IPS-NIHi7 (cell line): ENCODE results near the gene MT1G.
"Not testable (repeated sequence)": the region's sequence is repeated elsewhere in the genome, so short reads cannot be mapped to it uniquely, and the experiment has no call there.

ENCODE experiments used
- DNase-seq: peaks from one replicate; pipeline ENCODE4 v3.0.0; 2012; ENCODE audit warnings: mixed read lengths; ENCODE audit errors: extremely low spot score

The MT1G gene

DNA sequence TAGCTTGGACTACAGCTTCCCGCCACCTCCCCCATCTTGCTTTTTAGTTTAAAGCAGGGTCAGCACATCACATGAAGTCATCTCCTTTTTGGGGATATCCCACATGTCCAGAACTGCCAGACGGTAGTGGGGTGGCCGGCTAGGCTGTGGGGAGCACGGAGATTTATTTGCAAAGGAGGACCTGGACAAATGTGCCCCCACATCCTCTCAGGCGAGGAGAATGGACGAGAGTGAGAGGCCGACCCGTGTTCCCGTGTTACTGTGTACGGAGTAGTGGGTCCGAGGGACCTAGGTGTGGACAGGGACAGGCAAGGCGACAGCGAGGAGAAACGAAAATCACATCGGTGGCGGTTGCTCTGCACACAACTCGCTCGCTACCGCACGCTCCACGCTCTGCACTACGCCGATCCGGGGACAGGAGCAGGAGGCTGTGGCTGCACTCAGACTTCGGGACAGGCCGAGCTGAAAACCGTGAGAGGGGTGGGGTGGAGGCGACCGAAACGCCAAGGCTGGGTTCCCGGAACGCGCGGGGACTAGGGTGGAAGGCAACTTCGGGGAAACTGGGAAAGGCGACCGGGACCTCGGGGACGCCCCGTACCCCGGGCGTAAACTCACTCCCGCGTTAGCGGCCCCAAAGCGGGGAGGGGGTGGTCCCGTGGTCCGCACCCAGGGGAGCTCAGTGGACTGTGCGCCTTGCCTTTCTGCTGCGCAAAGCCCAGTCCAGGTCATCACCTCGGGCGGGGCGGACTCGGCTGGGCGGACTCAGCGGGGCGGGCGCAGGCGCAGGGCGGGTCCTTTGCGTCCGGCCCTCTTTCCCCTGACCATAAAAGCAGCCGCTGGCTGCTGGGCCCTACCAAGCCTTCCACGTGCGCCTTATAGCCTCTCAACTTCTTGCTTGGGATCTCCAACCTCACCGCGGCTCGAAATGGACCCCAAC is 29.8 kb downstream of the MT1G start, which contains the start of gene MT1A:
Gene MT1A (plus strand): TSS at position 853 of the 937 bp plus-strand sequence. CDS start 73 bp downstream, at position 926.
- DNase-seq: peak; percentile 77

DNA sequence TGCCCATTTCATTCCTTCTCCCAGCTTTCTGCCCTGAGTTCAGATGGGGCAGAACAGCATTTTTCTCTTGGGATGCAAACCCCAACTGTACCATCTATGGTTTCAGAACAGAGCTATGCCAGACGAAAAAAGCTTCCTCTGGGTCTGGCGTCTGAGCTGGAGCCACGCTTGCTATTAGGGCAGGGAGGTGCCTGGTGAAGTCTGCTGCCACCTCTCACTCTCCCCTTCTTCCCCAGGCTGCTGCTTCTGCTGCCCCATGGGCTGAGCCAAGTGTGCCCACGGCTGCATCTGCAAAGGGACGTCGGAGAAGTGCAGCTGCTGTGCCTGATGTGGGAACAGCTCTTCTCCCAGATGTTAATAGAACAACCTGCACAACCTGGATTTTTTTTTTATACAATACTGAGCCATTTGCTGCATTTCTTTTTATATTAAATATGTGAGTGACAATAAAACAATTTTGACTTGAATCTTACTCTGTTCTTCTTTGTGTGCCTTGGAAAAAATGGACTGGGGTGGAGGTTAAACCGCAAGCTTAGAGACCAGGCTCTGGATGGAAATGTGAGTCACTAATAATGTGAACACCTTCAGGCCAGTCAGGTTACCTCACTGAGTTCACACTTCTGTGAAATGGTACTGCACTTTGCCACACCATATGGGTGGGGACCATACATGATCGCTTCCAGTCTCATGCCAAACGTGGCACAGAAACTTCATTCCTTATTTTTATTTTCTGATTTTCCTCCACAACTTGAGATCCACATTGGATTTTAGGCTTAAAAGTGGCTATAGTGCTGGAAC is 31.1 kb downstream of the MT1G start:
- DNase-seq: no peak

DNA sequence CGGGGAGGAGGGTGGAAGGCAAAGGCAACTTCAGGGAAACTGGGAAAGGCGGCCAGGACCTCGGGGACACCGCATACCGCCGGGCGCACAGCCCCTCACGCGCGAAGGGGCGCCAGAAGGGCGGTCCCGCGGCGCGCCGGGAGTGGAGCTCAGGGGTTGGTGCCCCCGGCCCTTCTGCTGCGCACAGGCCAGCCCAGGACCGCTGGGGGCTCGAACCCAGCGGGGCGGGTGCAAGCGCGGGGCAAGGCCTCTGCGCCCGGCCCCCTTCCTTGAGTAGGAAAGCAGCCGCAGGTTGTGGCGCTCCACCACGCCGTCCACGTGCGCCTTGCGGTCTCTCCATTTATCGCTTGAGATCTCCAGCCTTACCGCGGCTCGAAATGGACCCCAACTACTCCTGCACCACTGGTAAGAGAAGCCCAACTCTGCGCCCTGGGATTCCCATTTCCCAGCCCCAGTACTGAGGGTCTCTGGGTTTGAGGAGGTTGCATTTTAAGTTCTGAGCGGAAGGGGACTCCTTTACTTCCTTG is 32.4 kb downstream of the MT1G start:
- no peak for DNase-seq

DNA sequence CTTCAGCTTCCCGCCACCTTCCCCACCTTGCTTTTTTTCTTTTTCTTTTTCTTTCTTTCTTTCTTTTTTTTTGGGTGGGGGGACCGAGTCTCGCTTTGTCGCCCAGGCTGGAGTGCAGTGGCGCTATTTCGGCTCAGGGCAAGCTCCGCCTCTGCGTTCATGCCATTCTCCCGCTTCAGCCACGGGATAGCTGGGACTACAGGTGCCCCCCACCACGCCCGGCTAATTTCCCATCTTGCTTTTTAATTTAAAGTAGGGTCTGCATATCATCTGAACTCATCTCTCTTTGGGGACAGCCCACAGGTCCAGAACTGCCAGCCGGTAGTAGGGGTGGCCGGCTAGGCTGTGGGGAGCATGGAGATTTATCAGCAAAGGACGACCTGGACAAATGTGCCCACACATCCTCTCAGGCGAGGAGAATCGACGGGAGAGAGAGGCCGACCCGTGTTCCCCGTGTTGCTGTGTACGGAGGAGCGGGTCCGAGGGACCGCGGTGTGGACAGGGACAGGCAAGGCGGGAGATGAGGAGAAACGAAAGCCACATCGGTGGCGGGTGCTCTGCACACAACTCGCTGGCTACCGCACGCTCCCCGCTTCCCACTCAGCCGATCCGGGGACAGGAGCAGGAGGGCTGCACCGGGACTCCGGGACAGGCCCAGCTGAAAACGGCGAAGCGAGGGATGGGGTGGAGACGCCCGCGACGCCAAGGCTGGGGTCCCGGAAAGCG is 33.0 kb downstream of the MT1G start:
- no peak for DNase-seq

DNA sequence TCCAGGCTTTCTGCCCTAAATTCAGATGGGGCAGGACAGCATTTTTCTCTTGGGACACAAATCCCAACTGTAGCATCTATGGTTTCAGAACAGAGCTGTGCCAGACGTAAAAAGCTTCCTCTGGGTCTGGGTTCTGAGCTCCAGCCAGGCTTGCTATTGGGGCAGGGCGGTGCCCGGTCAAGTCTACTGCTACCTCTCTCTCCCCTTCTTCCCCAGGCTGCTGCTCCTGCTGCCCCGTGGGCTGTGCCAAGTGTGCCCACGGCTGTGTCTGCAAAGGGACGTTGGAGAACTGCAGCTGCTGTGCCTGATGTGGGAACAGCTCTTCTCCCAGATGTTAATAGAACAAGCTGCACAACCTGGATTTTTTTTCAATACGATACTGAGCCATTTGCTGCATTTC is 34.3 kb downstream of the MT1G start:
- no peak for DNase-seq

DNA sequence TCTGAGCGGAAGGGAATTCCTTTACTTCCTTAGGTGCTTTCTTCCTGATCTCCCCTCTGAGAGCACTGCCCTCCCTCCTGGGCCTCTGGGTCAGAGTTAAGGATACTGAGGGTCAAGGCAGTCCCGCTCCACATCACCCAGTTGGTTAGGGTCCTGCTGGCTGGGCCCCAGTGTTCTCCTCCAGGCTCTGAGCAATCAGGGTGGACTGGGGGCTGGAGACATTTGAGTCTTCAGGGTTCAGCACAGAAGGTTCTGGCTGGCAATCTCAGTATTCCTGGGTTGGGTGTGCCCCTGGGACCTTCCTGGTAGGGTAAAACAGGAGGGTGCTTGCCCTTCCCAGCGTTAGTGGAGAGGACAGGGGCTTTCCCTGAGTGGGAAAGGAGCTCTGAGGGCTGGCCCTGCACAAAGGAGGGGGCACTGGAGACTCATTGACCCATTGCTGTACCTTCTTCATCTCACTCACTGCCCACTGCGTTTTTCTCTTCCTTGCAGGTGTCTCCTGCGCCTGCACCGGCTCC is 35.0 kb downstream of the MT1G start:
- DNase-seq: no peak

DNA sequence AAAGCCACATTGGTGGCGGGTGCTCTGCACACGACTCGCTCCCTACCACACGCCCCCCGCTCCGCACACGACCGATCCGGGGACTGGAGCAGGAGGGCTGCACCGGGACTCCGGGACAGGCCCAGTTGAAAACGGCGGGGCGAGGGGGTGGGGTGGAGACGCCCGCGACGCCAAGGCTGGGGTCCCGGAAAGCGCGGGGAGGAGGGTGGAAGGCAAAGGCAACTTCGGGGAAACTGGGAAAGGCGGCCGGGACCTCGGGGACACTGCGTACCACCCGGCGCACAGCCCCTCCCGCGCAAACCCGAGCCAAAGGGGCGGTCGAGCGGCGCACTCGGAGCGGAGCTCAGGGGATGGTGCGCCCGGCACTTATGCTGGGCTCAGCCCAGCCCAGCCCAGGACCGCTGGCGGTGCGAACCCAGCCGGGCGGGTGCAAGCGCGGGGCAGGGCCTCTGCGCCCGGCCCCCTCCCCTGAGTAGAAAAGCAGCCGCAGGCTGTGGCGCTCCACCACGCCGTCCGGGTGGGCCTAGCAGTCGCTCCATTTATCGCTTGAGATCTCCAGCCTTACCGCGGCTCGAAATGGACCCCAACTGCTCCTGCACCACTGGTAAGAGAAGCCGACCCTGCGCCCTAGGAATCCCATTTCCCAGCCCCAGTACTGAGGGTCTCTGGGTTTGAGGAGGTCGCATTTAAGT is 35.6 kb downstream of the MT1G start, which contains the start of gene MT1M:
Gene MT1M (plus strand): TSS at position 504 of the 692 bp plus-strand sequence. CDS start 73 bp downstream, at position 577.
- no peak for DNase-seq

DNA sequence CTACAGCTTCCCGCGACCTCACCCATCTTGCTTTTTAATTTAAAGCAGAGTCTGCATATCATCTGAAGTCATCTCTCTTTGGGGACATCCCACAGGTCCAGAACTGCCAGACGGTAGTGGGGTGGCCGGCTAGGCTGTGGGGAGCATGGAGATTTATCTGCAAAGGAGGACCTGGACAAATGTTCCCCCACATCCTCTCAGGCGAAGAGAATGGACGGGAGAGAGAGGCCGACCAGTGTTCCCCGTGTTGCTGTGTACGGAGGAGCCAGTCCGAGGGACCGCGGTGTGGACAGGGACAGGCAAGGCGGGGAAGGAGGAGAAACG is 36.1 kb downstream of the MT1G start:
- DNase-seq: no peak

DNA sequence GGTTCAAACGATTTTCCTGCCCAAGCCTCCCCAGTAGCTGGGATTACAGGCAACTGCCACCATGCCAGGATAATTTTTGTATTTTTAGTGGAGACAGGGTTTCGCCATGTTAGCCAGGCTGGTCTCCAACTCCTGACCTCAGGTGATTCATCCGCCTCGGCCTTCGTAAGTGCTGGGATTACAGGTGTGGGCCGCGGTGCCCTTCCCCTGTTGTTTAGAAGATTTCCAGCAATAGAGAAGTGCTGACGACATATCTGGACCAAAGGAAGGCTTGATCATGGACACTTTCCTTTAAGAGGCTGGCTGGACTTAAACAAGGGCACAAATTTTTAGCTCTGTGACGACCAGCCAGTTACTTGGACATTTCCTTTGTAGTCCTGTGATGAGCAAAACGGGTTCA is 36.7 kb downstream of the MT1G start:
- no peak for DNase-seq

DNA sequence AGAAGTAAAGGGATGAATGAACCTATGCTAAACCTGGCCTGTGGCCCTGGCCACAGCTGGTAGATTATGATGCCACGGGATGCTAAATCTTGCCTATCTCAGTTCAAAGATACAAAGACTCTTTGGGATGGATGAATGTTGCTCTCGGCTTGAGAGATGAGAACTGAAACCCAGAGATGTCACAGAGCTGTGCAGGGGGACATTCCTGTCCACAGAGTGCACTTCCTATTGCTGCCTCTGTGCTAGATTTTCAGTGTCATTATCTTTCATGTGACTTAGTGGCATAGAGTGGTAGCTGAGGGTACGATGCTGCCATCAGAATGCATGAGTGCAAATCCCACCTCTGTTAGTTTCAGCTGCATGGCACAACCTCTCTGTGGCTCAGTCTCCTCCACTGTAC is 37.7 kb downstream of the MT1G start:
- no peak for DNase-seq

DNA sequence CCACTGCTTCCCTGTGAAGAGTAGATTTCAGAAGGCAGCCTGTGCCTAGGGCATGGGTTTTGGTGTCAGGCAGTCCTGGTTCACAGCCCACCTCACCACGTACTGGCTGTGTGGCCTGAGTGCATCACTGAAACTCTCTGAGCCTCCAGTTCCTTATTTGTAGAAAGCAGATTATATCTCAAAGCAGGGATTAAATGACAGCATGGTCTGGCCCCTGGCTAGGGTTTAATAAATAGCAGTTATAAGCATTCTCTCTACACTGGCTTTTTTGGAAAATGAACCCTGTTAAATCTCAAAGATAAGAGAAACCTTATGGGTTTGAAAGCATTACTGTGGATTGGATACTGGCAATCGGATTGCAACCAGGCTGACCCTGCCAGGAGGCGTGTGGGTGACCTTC is 38.3 kb downstream of the MT1G start:
- DNase-seq: no peak

DNA sequence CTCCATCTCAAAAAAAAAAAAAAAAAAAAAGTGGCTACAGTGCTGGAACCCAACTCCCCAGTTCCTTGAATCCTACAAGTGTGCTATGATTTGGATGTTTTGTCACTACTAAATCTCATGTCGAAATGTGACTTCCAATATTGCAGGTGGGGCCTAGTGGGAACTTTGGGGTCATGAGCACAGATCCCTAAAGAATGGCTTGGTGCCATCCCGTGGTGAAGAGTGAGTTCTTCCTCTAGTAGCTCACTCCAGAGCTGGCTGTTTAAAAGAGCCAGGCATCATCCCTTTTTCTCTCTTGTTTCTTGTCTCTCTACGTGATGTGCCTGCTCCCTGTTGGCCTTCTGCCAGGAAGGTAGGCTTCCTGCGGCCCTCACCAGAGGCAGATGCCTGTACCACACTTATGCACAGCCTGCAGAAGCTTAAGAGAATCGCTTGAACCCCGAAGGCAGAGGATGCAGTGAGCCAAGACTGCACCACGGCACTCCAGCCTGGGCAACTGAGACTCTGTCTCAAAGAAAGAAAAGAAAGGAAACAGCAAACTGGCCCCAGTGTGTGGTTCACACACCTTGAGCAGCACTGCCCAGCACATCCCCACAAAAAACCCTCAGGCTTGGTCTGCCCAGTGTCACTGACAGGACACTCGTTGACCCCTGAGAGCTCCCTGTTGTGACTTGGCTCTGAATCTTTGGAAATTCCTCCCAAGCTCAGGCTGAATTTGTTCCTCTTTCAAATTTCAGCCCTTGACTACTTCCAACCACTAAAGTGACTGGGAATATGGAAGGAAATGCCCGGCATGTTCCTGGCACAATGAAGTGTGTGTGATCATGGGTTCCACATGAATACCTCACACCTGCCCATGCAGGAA is 39.1 kb downstream of the MT1G start:
- DNase-seq: no peak

DNA sequence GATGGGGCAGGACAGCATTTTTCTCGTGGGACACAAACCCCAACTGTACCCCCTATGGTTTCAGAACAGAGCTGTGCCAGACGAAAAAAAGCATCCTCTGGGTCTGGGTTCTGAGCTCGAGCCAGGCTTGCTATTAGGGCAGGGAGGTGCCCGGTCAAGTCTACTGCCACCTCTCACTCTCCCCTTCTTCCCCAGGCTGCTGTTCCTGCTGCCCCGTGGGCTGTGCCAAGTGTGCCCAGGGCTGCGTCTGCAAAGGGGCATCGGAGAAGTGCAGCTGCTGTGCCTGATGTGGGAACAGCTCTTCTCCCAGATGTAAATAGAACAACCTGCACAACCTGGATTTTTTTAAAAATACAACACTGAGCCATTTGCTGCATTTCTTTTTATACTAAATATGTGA is 41.2 kb downstream of the MT1G start:
- no peak for DNase-seq

DNA sequence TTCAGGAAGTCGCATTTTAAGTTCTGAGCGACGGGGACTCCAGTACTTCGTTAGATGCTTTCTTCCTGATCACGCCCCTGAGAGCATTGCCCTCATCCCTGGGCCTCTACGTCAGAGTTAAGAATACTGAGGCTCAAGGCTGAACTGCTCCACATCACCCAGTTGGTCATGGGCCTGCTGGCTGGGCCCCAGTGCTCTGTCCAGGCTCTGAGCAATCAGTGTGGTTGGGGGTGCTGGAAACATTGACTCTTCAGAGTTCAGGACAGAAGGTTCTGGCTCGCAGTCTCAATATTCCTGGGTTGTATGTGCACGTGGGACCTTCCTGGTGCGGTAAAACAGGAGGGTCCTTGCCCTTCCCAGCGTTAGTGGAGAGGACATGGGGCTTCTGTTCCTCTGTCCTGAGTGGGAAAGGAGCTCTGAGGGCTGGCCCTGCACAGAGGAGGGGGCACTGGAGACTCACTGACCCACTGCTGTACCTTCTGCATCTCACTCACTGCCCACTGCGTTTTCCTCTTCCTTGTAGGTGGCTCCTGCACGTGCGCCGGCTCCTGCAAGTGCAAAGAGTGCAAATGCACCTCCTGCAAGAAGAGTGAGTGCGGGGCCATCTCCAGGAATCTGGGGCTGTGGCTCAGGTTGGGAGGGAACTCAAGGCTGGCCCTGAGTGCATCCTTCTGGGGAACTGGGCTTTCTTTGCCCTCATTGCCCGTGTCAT is 41.8 kb downstream of the MT1G start:
- DNase-seq: no peak

DNA sequence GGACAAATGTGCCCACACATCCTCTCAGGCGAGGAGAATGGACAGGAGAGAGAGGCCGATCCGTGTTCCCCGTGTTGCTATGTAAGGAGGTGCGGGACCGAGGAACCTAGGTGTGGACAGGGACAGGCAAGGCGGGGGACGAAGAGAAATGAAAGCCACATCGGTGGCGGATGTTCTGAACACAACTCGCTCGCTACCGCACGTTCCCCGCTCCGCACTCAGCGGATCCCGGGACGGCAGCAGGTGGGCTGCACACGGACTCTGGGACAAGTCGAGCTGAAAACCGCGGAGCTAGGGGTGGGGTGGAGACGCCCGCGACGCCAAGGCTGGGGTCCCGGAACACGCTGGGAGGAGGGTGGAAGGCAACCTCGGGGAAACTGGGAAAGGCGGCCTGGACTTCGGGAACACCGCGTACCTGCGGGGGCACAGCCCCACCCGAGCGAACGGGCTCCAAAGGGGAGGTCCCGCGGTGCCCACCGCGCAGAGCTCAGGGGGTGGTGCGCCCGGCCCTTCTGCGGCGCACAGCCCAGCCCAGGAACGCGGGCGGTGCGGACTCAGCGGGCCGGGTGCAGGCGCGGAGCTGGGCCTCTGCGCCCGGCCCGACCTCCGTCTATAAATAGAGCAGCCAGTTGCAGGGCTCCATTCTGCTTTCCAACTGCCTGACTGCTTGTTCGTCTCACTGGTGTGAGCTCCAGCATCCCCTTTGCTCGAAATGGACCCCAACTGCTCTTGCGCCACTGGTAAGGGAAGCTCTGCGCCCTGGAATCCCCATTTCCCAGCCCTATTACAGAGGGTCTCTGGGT is 42.5 kb downstream of the MT1G start, which contains the start of gene MT1E:
Gene MT1E (plus strand): TSS at position 642 of the 803 bp plus-strand sequence. CDS start 71 bp downstream, at position 713.
- DNase-seq: peak; percentile 73

DNA sequence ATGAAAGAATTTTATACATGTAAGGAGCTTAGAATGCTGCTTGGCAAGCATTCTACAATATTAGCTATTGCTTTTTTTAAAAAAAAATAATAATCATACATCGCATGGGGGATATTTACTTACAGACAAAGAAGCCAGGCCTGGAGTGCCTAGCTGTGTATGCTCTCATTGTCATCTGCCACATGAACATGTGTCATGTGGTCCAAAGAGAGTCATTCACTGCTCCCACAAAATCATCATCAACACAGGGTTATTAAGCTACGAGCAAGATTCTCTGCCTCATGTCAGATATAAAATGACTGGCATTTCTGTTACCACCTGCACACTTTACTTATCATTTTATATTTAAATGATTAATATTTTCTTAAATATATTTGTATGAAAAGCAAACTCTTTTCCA is 44.2 kb downstream of the MT1G start:
- DNase-seq: no peak

DNA sequence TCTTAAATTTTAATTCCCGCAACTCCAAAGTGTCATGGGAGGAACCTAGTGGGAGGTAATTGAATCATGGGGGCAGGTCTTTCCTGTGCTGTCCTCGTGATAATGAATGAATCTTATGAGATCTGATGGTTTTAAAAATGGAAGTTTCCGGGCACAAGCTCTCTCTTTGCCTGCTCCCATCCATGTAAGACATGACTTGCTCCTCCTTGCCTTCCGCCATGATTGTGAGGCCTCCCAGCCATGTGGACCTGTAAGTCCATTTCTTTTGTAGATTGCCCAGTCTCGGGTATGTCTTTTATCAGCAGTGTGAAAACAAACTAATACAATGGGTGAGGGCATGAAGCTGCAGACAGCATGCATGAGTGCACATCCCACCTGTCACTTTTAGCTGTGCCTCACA is 44.7 kb downstream of the MT1G start:
- DNase-seq: not testable (repeated sequence)
